Activated naive CD8-positive, alpha-beta T cell treated with anti-CD3 and anti-CD28 coated beads, Interleukin-2, amount 50 U/mL, for 24 hours (primary cell): ENCODE results near the gene ZNF574.

Source experiments
- ATAC-seq: fragments of 150-1000 bp; cut with Tn5 transposase; one replicate; pipeline ENCODE4 v1.10.0; 2021
- DNase-seq: peaks from one replicate; pipeline ENCODE4 v3.0.0; 2021
- H3K27ac Mint-ChIP-seq: one replicate; pipeline ENCODE4 v1.8.0; 2021; ENCODE audit warnings: mild to moderate bottlenecking, mixed read lengths
- H3K27me3 Mint-ChIP-seq: one replicate; pipeline ENCODE4 v1.8.0; 2021; ENCODE audit warnings: mixed read lengths
- H3K36me3 Mint-ChIP-seq: one replicate; pipeline ENCODE4 v1.8.0; 2021; ENCODE audit warnings: low read depth, mixed read lengths
- H3K4me1 Mint-ChIP-seq: one replicate; pipeline ENCODE4 v1.8.0; 2021; ENCODE audit warnings: mixed read lengths
- H3K4me3 Mint-ChIP-seq: one replicate; pipeline ENCODE4 v1.8.0; 2021; ENCODE audit warnings: mild to moderate bottlenecking, moderate library complexity, mixed read lengths
- H3K9me3 Mint-ChIP-seq: one replicate; pipeline ENCODE4 v1.8.0; 2021; ENCODE audit warnings: mixed read lengths

Gene ZNF574

GRCh38 chr19:42068756-42069571 is 7.0 kb upstream of the ZNF574 start:
- Mint-ChIP-seq H3K4me1 (no peaks in the 10 kb centered on the region), H3K9me3 (no peaks in the 10 kb centered on the region), H3K27me3 (peaks cover 4% of the 10 kb centered on the region), H3K27ac (no peak overlapping the region), H3K36me3 (no peaks in the 10 kb centered on the region), H3K4me3 (no peak overlapping the region)
- ATAC-seq (no peak), DNase-seq (no peak)

- Mint-ChIP-seq H3K27me3 (peaks cover 4% of the 10 kb centered on the region), H3K4me3 (no peak within 1 kb of the TSS), H3K9me3 (no peaks in the 10 kb centered on the region), H3K4me1 (peaks cover 4% of the 10 kb centered on the region), H3K27ac (no peak within 1 kb of the TSS), H3K36me3 (no peaks in the 10 kb centered on the region)
- DNase-seq (no peak), ATAC-seq (no peak)
Observed at GRCh38 chr19:42069619-42070351, 6.2 kb upstream of the ZNF574 start, which contains the start of gene GRIK5. GRIK5 (minus strand) TSS chr19:42070206; CDS start chr19:42065770, 4,436 bp downstream.

GRCh38 chr19:42071247-42071646 is 4.7 kb upstream of the ZNF574 start:
- no peak for ATAC-seq
- DNase-seq: no peak
- Mint-ChIP-seq H3K27ac (no peak overlapping the region), H3K4me3 (no peak overlapping the region), H3K9me3 (no peaks in the 10 kb centered on the region), H3K27me3 (peaks cover 2% of the 10 kb centered on the region), H3K36me3 (peaks cover 6% of the 10 kb centered on the region), H3K4me1 (peaks cover 14% of the 10 kb centered on the region)

GRCh38 chr19:42074513-42075363 is 1.2 kb upstream of the ZNF574 start:
- peak overlapping the region; percentile 100 for H3K27ac Mint-ChIP-seq
- no peak for ATAC-seq
- DNase-seq: peak; percentile 27
- peak overlapping the region; percentile 98 for H3K4me3 Mint-ChIP-seq
- no peaks in the 10 kb centered on the region for H3K9me3 Mint-ChIP-seq
- peaks cover 18% of the 10 kb centered on the region for H3K36me3 Mint-ChIP-seq
- peaks cover 2% of the 10 kb centered on the region for H3K27me3 Mint-ChIP-seq
- peaks cover 40% of the 10 kb centered on the region for H3K4me1 Mint-ChIP-seq

GRCh38 chr19:42075364-42075615 is 676 bp upstream of the ZNF574 start:
- Mint-ChIP-seq H3K4me1 (peaks cover 40% of the 10 kb centered on the region), H3K27ac (peak overlapping the region; percentile 100), H3K36me3 (peaks cover 19% of the 10 kb centered on the region), H3K9me3 (no peaks in the 10 kb centered on the region), H3K27me3 (peaks cover 2% of the 10 kb centered on the region), H3K4me3 (peak overlapping the region; percentile 98)
- DNase-seq (no peak), ATAC-seq (no peak)

- ATAC-seq: no peak
- DNase-seq: peak; percentile 46
- Mint-ChIP-seq H3K9me3 (no peaks in the 10 kb centered on the region), H3K27me3 (no peaks in the 10 kb centered on the region), H3K4me1 (peaks cover 43% of the 10 kb centered on the region), H3K4me3 (peak overlapping the region; percentile 98), H3K27ac (peak overlapping the region; percentile 92), H3K36me3 (peaks cover 23% of the 10 kb centered on the region)
Observed at GRCh38 chr19:42076380-42076944, 496 bp downstream of the ZNF574 start.

GRCh38 chr19:42078058-42078457 is 2.1 kb downstream of the ZNF574 start:
- no peak for DNase-seq
- H3K36me3 Mint-ChIP-seq: peaks cover 30% of the 10 kb centered on the region

GRCh38 chr19:42078538-42079275 is 2.7 kb downstream of the ZNF574 start:
- Mint-ChIP-seq H3K36me3 (peaks cover 30% of the 10 kb centered on the region), H3K27ac (peak overlapping the region; percentile 92), H3K27me3 (no peaks in the 10 kb centered on the region), H3K4me1 (peaks cover 49% of the 10 kb centered on the region), H3K9me3 (no peaks in the 10 kb centered on the region), H3K4me3 (no peak overlapping the region)
- no peak for DNase-seq
- ATAC-seq: no peak

More at GRCh38 chr19:42078058-42078457, 2.1 kb downstream of the ZNF574 start:
- no peaks in the 10 kb centered on the region for H3K9me3 Mint-ChIP-seq
- H3K27me3 Mint-ChIP-seq: no peaks in the 10 kb centered on the region
- H3K4me3 Mint-ChIP-seq: peak overlapping the region; percentile 98
- H3K27ac Mint-ChIP-seq: peak overlapping the region; percentile 92
- peaks cover 49% of the 10 kb centered on the region for H3K4me1 Mint-ChIP-seq
- ATAC-seq: no peak

- Mint-ChIP-seq H3K4me1 (peaks cover 49% of the 10 kb centered on the region), H3K9me3 (no peaks in the 10 kb centered on the region), H3K4me3 (no peak overlapping the region), H3K36me3 (peaks cover 30% of the 10 kb centered on the region), H3K27me3 (no peaks in the 10 kb centered on the region), H3K27ac (no peak overlapping the region)
- DNase-seq (no peak), ATAC-seq (no peak)
Observed at GRCh38 chr19:42079276-42079669, 3.3 kb downstream of the ZNF574 start.

GRCh38 chr19:42079886-42080763 is 4.2 kb downstream of the ZNF574 start:
- Mint-ChIP-seq H3K27ac (no peak overlapping the region), H3K9me3 (no peaks in the 10 kb centered on the region), H3K36me3 (peaks cover 30% of the 10 kb centered on the region), H3K27me3 (no peaks in the 10 kb centered on the region), H3K4me3 (no peak overlapping the region), H3K4me1 (peaks cover 44% of the 10 kb centered on the region)
- DNase-seq (no peak), ATAC-seq (no peak)

- H3K9me3 Mint-ChIP-seq: no peaks in the 10 kb centered on the region
- peaks cover 36% of the 10 kb centered on the region for H3K4me1 Mint-ChIP-seq
- no peak overlapping the region for H3K4me3 Mint-ChIP-seq
- H3K36me3 Mint-ChIP-seq: peaks cover 26% of the 10 kb centered on the region
- DNase-seq (no peak), ATAC-seq (no peak)
- peak overlapping the region; percentile 29 for H3K27ac Mint-ChIP-seq
- H3K27me3 Mint-ChIP-seq: no peaks in the 10 kb centered on the region
Observed at GRCh38 chr19:42080764-42081375, 4.9 kb downstream of the ZNF574 start.

- peak; percentile 53 for ATAC-seq
- Mint-ChIP-seq H3K36me3 (peaks cover 22% of the 10 kb centered on the region), H3K4me1 (peaks cover 32% of the 10 kb centered on the region), H3K9me3 (no peaks in the 10 kb centered on the region), H3K4me3 (no peak overlapping the region), H3K27me3 (no peaks in the 10 kb centered on the region), H3K27ac (peak overlapping the region; percentile 29)
- DNase-seq: no peak
Observed at GRCh38 chr19:42081584-42082203, 5.7 kb downstream of the ZNF574 start.
